Sigmoid colon (tissue), 7 donors: Measurements from ENCODE around the gene PWWP2A. TPM values are rescaled to one million over a fixed set of nuclear protein-coding genes. Genes with fewer than 3 reads are reported as not detected.

Experiments
- DNase-seq: peaks from one replicate; pipeline ENCODE4 v3.0.0-alpha.2; 2019
- H3K27ac ChIP-seq, 4 donors: fragments of 200-600 bp; sonication (generic); one replicate each; pipeline ENCODE4 v1.5.1; 2016 to 2019; ENCODE audit warnings: mild to moderate bottlenecking in 1 of 4
- H3K27me3 ChIP-seq, 3 donors: fragments of 200-600 bp; sonication (generic); one replicate each; pipeline ENCODE4 v1.5.1; 2019; ENCODE audit warnings: mild to moderate bottlenecking in 1 of 3
- H3K36me3 ChIP-seq, 4 donors: fragments of 200-600 bp; sonication (generic); one replicate each; pipeline ENCODE4 v1.5.1; 2016 to 2019
- H3K4me1 ChIP-seq, 4 donors: fragments of 200-600 bp; sonication (generic); one replicate each; pipeline ENCODE4 v1.5.1; 2017 to 2019
- H3K4me3 ChIP-seq, 4 donors: fragments of 200-600 bp; sonication (generic); one replicate each; pipeline ENCODE4 v1.5.1; 2017 to 2019; ENCODE audit warnings: mild to moderate bottlenecking in 2 of 4, moderate library complexity in 1 of 4
- H3K9me3 ChIP-seq, 4 donors: fragments of 200-600 bp in 3 of 4; sonication (generic) in 3 of 4; one replicate each; pipeline versions ENCODE4 v1.5.1 to v1.6.1; 2013 to 2019
- EP300 ChIP-seq, 4 donors: sonication (generic); formaldehyde crosslinking; IDR thresholded peaks; one replicate each; pipeline ENCODE4 v1.6.1; 2017; ENCODE audit warnings: antibody characterized with exemption in 4 of 4
- POLR2A ChIP-seq, 2 donors: fragments of 450-650 bp; IDR thresholded peaks; one replicate each; pipeline ENCODE4 v1.6.1; 2016; ENCODE audit warnings: antibody characterized with exemption in 2 of 2, mild to moderate bottlenecking in 2 of 2, moderate library complexity in 2 of 2
- POLR2AphosphoS5 ChIP-seq, 4 donors: sonication (generic); formaldehyde crosslinking; IDR thresholded peaks; one replicate each; pipeline ENCODE4 v1.6.1; 2017; ENCODE audit warnings: antibody characterized with exemption in 4 of 4
- WGBS, 2 donors: extraction: QIAGEN DNeasy Blood & Tissue Kit; methylation state at CpG; one replicate each; pipeline ENCODE4 v1.1.7; 2013; 5-methylcytosine and 5-hydroxymethylcytosine counted together
- intact Hi-C: fragments of 100-400 bp; cut with DNase I; formaldehyde crosslinking; loops from one replicate; pipeline ENCODE4 v1.15.1; 2023
- polyA plus RNA-seq, 3 donors: library from polyadenylated mRNA; stranded (reverse); fragments of 200-250 nt; gene quantifications; one replicate each; pipeline ENCODE4 v1.2.3, GENCODE V29; 2013
- total RNA-seq, 4 donors: library from RNA; depleted of rRNA; stranded (reverse); fragments of >200 nt; gene quantifications; one replicate each; pipeline ENCODE4 v1.1.0, GENCODE V29; 2016
- TF ChIP-seq, protein P1 (sequence below), 4 experiments: fragments of 450-650 bp in 3 of 4; fragments of 200-600 bp in 1 of 4; IDR thresholded peaks; one replicate each; pipeline ENCODE4 v1.5.1; 2016 to 2019; ENCODE audit warnings: antibody characterized with exemption in 4 of 4, mild to moderate bottlenecking in 3 of 4, moderate library complexity in 2 of 4
- donor health status: healthy with polysubstance abuse.
- donor health status: Bipolar disorder and iron deficiency.
- donor health status: healthy.

Gene PWWP2A
- total and polyA plus RNA-seq, 7 donors, result 9.0 to 33.2 (median 24.8) TPM

DNA sequence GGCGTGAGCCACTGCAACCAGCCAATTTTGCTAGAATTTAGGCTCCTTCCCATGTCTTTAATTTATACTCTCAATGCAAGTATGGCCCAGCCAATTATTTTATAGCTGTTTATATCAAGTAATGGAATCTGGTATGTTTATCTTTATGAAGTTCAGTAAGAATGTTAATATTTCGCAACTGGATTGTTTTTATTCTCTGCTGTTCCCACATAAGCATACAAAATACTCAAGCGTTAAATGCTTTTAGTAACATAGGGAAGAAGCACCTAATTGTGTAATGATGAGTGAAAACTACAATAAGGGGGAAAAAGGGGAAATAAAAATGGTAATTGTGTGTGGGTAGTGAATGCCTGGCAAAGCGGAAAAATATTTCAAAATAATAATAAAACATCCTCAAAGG is 21.3 kb downstream of the PWWP2A start:
- intact Hi-C loops, result no loop called here
- 71 to 83% methylated on average over 4 of the region's 4 CpGs for WGBS, 2 donors
- peaks cover 0 to 25% (median 14%) of the 10 kb centered on the region in 4 donors for H3K4me1 ChIP-seq
- TF ChIP-seq, protein P1, sequence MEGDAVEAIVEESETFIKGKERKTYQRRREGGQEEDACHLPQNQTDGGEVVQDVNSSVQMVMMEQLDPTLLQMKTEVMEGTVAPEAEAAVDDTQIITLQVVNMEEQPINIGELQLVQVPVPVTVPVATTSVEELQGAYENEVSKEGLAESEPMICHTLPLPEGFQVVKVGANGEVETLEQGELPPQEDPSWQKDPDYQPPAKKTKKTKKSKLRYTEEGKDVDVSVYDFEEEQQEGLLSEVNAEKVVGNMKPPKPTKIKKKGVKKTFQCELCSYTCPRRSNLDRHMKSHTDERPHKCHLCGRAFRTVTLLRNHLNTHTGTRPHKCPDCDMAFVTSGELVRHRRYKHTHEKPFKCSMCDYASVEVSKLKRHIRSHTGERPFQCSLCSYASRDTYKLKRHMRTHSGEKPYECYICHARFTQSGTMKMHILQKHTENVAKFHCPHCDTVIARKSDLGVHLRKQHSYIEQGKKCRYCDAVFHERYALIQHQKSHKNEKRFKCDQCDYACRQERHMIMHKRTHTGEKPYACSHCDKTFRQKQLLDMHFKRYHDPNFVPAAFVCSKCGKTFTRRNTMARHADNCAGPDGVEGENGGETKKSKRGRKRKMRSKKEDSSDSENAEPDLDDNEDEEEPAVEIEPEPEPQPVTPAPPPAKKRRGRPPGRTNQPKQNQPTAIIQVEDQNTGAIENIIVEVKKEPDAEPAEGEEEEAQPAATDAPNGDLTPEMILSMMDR (IDR thresholded peaks at IDR 0.05), result no peak
- TF ChIP-seq EP300 (IDR thresholded peaks at IDR 0.05), result no peak
- TF ChIP-seq POLR2AphosphoS5 (IDR thresholded peaks at IDR 0.05), result no peak
- no peak for TF ChIP-seq POLR2A (IDR thresholded peaks at IDR 0.05)
- no peaks in the 10 kb centered on the region for H3K27me3 ChIP-seq
- peaks cover 0 to 14% (median 9%) of the 10 kb centered on the region in 4 donors for H3K36me3 ChIP-seq
- peak overlapping the region in 3 of 4 donors; percentile 31 to 59 (median 47) for H3K27ac ChIP-seq
- no peak overlapping the region for H3K4me3 ChIP-seq
- H3K9me3 ChIP-seq, result no peaks in the 10 kb centered on the region
- DNase-seq, result no peak

DNA sequence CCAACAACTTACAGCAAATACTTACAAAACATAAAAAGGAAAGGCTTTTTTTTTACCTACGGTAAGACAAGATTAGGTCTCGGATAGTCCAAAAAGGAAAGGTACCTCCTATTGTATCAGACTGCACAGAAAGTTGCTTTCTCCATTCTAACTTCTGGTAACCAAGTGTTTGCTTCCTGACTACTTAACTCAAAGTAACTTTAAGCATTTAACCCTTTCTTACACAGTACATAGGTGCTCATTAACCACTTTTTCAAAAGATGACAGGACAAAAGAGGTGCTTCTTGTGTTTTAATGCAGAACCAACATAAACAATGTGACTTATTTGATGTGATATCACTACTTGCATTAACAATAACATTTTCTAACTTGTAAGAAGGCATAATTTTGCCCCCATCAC is 23.1 kb downstream of the PWWP2A start:
- H3K4me3 ChIP-seq, result no peak overlapping the region
- intact Hi-C loops, result no loop called here
- H3K36me3 ChIP-seq, result peaks cover 0 to 25% (median 16%) of the 10 kb centered on the region in 4 donors
- no peaks in the 10 kb centered on the region for H3K27me3 ChIP-seq
- no peak for DNase-seq
- 94 to 99% methylated on average over 2 of the region's 2 CpGs for WGBS, 2 donors
- H3K9me3 ChIP-seq, result no peaks in the 10 kb centered on the region
- H3K4me1 ChIP-seq, result peaks cover 0 to 20% (median 14%) of the 10 kb centered on the region in 4 donors
- TF ChIP-seq POLR2AphosphoS5 (IDR thresholded peaks at IDR 0.05), result no peak
- TF ChIP-seq EP300 (IDR thresholded peaks at IDR 0.05), result no peak
- TF ChIP-seq POLR2A (IDR thresholded peaks at IDR 0.05), result no peak
- TF ChIP-seq, protein P1 (IDR thresholded peaks at IDR 0.05), result no peak
- H3K27ac ChIP-seq, result no peak overlapping the region

DNA sequence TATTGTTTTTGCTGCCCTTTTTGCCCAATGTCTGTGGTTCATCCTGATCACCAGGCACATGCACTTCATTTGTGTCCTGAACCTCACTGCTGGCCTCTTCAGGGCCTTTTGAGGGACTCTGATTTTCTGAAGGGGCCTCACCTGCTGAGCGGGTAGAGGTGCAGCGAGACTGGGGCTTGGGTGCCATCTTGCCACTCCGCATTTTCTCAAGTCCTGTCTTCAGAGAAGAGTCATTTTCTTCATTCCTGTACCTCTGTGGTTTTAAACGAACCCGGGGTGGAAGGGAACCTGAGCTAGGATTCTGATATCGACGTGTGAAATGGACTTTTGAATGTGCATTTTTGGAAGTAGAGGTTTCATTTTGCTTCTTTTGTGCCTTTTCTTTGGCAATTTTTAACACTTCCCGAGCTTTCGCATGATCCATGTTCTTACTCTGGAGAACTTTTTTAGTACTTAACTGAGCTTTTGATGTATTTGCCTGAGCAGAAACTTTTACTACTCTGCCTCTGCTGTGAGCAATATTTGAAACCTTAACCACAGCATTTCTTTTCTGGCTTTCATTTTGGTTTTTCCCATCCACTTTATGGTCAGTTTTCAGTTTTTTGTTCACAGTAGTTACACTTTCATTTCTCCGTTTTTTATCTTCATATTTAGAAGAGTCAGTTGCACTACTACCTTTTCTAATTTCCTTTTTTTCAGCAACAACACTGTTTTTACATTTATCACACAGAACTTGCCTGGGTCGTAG is 26.1 kb downstream of the PWWP2A start:
- DNase-seq, result no peak
- intact Hi-C loops, result no loop called here

DNA sequence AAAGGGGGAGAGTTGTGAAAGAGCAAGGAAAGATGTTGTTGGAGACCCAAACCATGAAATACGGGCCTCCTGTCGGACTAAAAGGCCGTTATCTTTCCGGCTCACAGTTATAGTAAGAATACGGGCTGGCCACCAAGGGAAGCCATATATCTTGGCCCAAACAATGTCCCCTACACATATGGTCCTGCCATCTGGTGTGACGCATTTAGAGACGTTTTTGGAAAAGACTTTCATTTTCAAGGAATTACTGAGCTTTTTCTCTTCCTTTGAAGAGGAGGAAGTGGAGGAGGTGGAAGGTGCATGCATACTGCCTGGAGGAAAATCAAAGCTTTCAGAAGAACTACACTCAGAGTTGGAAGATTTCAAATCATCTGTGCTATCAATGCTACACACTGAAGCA is 26.7 kb downstream of the PWWP2A start:
- H3K4me1 ChIP-seq, result peaks cover 0 to 3% (median 2%) of the 10 kb centered on the region in 4 donors
- no peaks in the 10 kb centered on the region for H3K9me3 ChIP-seq
- no peak overlapping the region for H3K4me3 ChIP-seq
- WGBS, 2 donors, result 91% methylated on average over 7 of the region's 7 CpGs
- TF ChIP-seq, protein P1 (IDR thresholded peaks at IDR 0.05), result no peak
- TF ChIP-seq POLR2A (IDR thresholded peaks at IDR 0.05) (no peak), POLR2AphosphoS5 (IDR thresholded peaks at IDR 0.05) (no peak), EP300 (IDR thresholded peaks at IDR 0.05) (no peak)
- H3K36me3 ChIP-seq, result peaks cover 0 to 20% (median 16%) of the 10 kb centered on the region in 4 donors
- DNase-seq, result no peak
- no peaks in the 10 kb centered on the region for H3K27me3 ChIP-seq
- no peak overlapping the region for H3K27ac ChIP-seq
- intact Hi-C loops, result no loop called here

More for the DNA sequence above, 26.1 kb downstream of the PWWP2A start:
- Histone ChIP-seq H3K9me3 (no peaks in the 10 kb centered on the region), H3K36me3 (peaks cover 0 to 20% (median 16%) of the 10 kb centered on the region in 4 donors), H3K4me3 (no peak overlapping the region), H3K27me3 (no peaks in the 10 kb centered on the region), H3K27ac (no peak overlapping the region), H3K4me1 (peaks cover 0 to 9% (median 8%) of the 10 kb centered on the region in 4 donors)
- no peak for TF ChIP-seq POLR2A (IDR thresholded peaks at IDR 0.05)
- no peak for TF ChIP-seq POLR2AphosphoS5 (IDR thresholded peaks at IDR 0.05)
- TF ChIP-seq EP300 (IDR thresholded peaks at IDR 0.05), result no peak
- TF ChIP-seq, protein P1 (IDR thresholded peaks at IDR 0.05), result no peak
- 85 to 94% methylated on average over 11 of the region's 11 CpGs for WGBS, 2 donors
